GM21723 (cell line): Measurements from ENCODE around the gene SLC12A7.
A peak's percentile ranks its signal among the peaks of the same experiment; 100 is the strongest.
"Not testable (repeated sequence)": the region's sequence is repeated elsewhere in the genome, so short reads cannot be mapped to it uniquely, and the experiment has no call there.

Experiments
- ATAC-seq: cut with Tn5 transposase; IDR thresholded peaks from one replicate; pipeline ENCODE4 v1.9.1; 2021; ENCODE audit warnings: mild to moderate bottlenecking, moderate library complexity; ENCODE audit not compliant: unreplicated experiment

SLC12A7 gene

GRCh38 chr5:1011741-1012312, 100.0 kb downstream of the SLC12A7 start:
- ATAC-seq: no peak

- no peak for ATAC-seq
Observed at GRCh38 chr5:1011226-1011631, 100.6 kb downstream of the SLC12A7 start.

GRCh38 chr5:1010641-1011046, 101.2 kb downstream of the SLC12A7 start:
- no peak for ATAC-seq

- no peak for ATAC-seq
Observed at GRCh38 chr5:1010181-1010510, 101.7 kb downstream of the SLC12A7 start.

GRCh38 chr5:1009359-1010180, 102.3 kb downstream of the SLC12A7 start:
- ATAC-seq: no peak

GRCh38 chr5:1008451-1009358, 103.2 kb downstream of the SLC12A7 start, which contains the start of gene NKD2:
NKD2 (plus strand) TSS chr5:1008802; CDS start chr5:1009058, 256 bp downstream.
- ATAC-seq: peak; percentile 52

- ATAC-seq: no peak
Observed at GRCh38 chr5:1007681-1008450, 104.0 kb downstream of the SLC12A7 start.

GRCh38 chr5:1007221-1007680, 104.6 kb downstream of the SLC12A7 start:
- ATAC-seq: no peak

GRCh38 chr5:1006656-1007071, 105.2 kb downstream of the SLC12A7 start:
- ATAC-seq: no peak

- ATAC-seq: no peak
Observed at GRCh38 chr5:1005904-1006655, 105.8 kb downstream of the SLC12A7 start.

GRCh38 chr5:1005249-1005851, 106.5 kb downstream of the SLC12A7 start:
- ATAC-seq: no peak

GRCh38 chr5:1004461-1005248, 107.2 kb downstream of the SLC12A7 start:
- no peak for ATAC-seq

GRCh38 chr5:1003296-1003937, 108.4 kb downstream of the SLC12A7 start:
- no peak for ATAC-seq

- no peak for ATAC-seq
Observed at GRCh38 chr5:1002836-1003235, 109.0 kb downstream of the SLC12A7 start.

- ATAC-seq: no peak
Observed at GRCh38 chr5:1002271-1002546, 109.7 kb downstream of the SLC12A7 start.

- ATAC-seq: no peak
Observed at GRCh38 chr5:1001406-1002270, 110.2 kb downstream of the SLC12A7 start.

GRCh38 chr5:1000831-1001230, 111.0 kb downstream of the SLC12A7 start:
- ATAC-seq: not testable (repeated sequence)
